GM21515 (cell line): ENCODE measurements around the gene SYNPO2L.
"Not testable (repeated sequence)": the region's sequence is repeated elsewhere in the genome, so short reads cannot be mapped to it uniquely, and the experiment has no call there.

Experiments
- ATAC-seq: cut with Tn5 transposase; IDR thresholded peaks from one replicate; pipeline ENCODE4 v1.9.1; 2021; ENCODE audit not compliant: unreplicated experiment

SYNPO2L gene

DNA sequence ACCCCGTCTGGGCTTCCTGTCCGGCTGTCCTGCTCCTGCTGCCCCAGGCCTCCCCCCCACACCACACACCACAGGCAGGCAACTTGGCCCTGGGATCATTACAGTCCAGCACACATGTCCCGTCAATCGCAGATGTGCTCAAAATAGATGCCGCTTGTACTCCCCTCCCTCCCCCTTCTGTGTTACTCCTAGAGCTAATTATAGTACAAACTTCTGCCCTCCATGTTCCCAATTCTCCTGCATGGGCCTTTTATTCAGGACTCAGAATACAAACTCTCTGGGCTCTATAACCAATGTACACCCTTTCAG is at the start of gene SYNPO2L:
SYNPO2L (minus strand) TSS at position 40 of the 309 bp plus-strand sequence. CDS start 107 bp downstream, outside the sequence.
- no peak for ATAC-seq

GRCh38 chr10:73703924-73704323 is 48.1 kb upstream of the SYNPO2L start:
- not testable (repeated sequence) for ATAC-seq

DNA sequence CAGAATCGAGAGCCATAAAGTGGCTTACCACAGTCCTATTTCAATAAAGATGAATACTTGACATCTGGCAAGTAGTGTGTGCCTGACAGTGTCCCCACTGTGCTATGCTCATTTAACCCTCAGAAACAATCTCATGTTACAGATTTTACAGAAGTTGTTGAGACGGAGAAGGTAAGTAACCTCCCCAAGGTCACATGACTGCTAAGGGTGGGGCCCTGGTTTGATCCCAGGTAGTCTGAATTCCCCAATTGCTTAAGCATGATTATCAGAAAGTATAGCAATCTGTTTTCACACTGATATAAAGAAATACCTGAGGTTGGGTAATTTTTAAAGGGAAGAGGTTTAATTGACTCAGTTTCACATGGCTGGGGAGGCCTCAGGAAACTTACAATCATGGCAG is 43.0 kb upstream of the SYNPO2L start:
- not testable (repeated sequence) for ATAC-seq

DNA sequence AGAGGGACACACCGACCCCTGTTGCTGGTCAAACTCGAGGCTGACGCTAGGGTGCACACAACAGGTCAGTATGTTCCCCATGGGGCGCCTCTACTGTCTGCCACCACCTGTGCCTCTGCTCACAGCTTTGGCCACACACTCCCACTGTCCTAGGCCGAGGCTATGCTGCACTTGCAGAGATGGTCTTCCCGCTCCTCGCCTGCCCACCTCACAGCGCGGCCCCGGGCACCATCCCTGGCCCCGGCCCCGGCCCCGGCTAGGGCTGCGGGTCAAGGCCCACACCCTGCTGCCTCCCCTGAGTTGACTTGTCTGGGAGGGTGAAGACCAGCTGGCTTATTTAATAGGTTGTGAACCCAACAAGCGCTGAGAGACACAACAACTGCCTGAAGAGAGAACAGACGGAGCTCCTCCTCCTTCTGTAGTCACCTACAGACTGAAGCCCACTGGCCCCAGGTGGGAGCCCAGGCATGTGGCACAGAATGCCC is 41.9 kb upstream of the SYNPO2L start, which contains the start of gene AGAP5:
AGAP5 (minus strand) TSS at position 435 of the 485 bp plus-strand sequence; CDS start at position 81, 354 bp downstream.
- not testable (repeated sequence) for ATAC-seq

- not testable (repeated sequence) for ATAC-seq
Observed at GRCh38 chr10:73695302-73695701, 39.5 kb upstream of the SYNPO2L start.

GRCh38 chr10:73690755-73691154 is 34.9 kb upstream of the SYNPO2L start:
- ATAC-seq: not testable (repeated sequence)

DNA sequence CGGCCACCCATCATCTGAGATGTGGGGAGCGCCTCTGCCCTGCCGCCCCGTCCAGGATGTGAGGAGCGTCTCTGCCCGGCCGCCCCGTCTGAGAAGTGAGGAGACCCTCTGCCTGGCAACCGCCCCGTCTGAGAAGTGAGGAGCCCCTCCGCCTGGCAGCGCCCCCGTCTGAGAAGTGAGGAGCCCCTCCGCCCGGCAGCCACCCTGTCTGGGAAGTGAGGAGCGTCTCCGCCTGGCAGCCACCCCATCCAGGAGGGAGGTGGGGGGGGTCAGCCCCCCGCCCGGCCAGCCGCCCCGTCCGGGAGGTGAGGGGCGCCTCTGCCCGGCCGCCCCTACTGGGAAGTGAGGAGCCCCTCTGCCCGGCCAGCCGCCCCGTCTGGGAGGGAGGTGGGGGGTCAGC is 33.8 kb upstream of the SYNPO2L start:
- not testable (repeated sequence) for ATAC-seq

GRCh38 chr10:73687641-73688040 is 31.8 kb upstream of the SYNPO2L start:
- ATAC-seq: not testable (repeated sequence)

GRCh38 chr10:73674546-73674945 is 18.7 kb upstream of the SYNPO2L start:
- not testable (repeated sequence) for ATAC-seq

DNA sequence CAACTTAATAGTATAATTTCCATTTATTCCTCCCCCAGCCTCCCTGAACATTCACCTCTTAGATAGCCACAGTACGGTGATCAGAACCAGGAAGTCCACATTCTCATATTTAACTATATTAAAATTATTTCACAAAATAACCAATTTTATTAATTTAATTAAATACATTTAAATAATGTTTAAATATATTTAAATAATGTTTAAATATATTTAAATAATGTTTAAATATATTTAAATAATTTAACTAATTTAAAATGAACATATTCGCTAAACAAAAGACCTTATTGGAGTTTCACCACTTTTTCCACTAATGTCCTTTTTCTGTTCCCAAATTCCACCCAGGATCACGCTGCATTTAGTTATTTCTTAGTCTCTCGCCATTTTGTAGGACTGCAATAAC is 12.5 kb upstream of the SYNPO2L start:
- ATAC-seq: not testable (repeated sequence)

DNA sequence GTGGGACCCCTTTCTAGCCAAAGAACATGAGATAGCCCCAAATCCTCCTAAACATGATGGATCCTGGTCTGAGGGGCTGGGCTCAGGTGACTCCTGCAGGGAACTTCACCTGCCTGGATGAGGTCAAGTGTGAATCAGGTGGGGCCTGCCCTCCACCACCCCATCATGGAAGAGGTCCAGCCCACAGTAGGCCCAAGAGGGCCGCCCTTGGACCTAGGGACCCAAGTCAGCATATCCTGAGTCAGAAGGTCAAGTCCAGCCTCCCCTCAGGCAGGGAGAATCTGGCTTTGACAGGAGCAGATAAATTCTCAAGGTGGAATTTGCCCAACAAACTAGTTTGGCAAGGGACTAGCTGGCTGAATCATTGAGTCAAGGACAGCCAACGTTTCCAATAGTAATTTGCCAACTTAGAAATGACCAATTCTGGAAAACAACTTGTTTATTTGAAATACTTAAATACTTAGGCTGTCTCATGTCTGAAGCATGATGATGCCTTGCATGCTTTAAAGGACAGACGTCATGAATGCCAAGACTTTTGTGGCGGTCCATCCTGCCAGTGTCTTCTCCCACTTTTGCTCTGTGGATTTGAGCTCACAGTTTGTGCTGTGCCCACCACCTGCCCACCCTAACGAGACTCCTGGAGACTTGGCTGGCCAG is 10.5 kb upstream of the SYNPO2L start:
- not testable (repeated sequence) for ATAC-seq

DNA sequence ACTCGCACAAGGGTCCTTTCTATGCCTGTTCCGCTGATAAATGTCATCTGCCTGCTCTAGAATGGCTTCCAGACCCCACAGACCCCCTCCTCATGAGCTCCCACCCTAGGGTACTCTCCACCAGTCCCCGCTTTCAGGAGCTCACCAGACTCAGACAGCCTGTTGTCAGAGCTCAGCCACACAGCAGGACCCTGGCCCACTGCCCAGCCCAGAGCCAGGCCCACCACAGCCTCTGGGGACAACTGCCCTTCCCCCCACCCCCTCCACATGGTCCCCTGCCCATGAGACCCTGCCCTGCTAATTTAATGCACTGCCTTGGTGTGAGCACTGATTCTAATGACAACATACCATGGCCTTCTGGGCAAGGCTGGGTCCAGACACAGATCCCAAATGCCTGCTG is 9.8 kb upstream of the SYNPO2L start:
- ATAC-seq: not testable (repeated sequence)

DNA sequence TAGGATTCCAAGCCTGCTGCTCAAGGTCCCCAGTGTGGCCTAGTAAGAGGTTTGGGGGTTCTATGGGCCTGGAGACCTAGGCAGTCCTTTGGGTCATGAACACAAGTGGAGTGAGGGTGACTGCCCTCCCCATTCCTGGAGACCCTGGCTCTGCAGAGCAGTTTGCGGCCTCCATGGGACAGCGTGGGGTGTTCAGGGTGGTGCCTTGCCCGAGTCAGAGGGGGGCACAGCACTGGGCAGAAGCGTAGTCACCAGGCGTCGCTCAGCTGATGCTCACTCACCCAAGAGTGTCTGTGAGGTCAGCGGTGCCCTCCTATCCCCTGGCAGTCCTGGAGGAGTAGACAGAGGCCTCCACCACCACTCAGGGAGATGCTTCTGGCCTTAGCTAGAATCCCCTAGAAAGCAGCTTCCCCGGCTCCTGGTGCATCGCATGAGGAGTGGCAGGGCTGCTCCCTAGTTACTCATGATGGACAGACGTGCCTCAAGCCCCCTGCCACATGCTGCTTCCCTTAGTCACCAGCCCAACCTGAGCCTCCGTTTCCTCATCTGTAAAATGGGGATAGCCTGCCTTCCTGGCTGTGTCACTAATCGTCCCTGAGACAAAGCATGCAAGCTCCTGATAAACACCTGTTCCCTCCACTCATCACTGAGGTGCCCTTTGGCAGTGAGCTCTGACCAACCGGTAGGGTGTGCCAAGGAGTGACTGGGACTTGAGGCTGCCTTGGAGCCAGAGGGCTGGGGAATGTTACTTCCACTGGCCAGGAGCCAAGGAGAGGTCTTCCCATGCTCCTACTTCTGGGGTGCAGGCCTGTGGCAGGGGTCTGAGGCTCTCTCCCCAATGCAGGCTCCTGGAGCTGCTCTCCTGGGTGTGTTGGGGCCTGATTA is 8.6 kb upstream of the SYNPO2L start:
- not testable (repeated sequence) for ATAC-seq

DNA sequence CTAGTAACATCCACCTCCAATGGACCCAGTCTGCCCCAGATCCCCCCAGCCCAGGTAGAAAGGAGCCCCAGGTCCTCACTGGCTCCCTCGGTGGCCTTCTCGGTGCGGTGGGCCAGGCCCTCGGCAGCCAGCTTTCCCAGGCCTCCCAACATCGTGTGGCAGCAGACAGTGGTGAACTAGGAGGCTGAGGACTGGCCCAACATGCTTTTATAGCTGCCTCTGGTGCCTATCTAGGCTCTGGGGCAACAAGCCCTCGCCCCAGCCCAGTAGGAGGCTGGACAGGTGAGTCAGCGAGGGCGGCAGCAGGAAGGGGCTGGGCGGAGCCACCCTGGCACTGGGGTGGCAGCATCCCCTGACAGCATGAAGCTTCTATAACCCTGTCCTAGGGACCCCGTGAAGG is 7.8 kb upstream of the SYNPO2L start:
- not testable (repeated sequence) for ATAC-seq

- not testable (repeated sequence) for ATAC-seq
Observed at GRCh38 chr10:73662705-73663104, 6.9 kb upstream of the SYNPO2L start.

DNA sequence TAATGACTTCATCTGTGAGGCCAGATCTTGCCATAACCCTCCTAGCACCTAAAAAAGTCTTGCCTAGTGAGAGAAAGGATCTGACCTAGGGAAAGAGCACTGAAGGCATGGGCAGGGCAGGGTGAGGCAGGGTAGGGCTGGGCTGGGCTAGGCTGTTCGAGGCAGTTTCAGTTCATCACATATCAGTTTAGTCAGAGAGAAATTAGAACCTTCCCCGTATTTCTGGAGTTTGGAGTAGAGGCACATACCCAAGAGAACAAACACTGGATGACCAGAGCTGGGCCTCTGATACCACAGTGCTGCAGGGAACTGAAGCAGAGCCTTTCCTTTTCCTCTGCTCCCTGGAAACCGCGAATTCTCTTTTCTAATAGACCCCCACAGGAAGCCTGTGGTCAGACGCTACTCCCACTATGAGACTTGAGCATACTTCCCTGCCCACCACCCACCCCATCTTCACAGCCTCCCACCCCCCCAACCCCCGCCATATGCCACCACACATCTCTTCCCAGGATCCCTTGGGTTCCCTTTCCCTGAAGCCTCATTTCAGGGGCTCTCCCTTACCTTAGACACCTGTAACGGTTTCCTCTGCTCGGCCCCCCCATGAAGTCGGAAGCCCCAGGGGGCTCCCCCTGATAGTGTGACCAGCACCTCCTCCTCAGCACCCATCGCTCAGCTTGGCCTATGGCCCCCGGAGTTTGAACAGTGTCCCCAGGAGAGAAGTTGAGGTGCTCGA is 406 bp downstream of the SYNPO2L start:
- ATAC-seq: no peak

- ATAC-seq: no peak
Observed at GRCh38 chr10:73653701-73654100, 2.1 kb downstream of the SYNPO2L start.

GRCh38 chr10:73653195-73653594 is 2.6 kb downstream of the SYNPO2L start:
- no peak for ATAC-seq

- no peak for ATAC-seq
Observed at GRCh38 chr10:73650537-73651331, 5.1 kb downstream of the SYNPO2L start.

DNA sequence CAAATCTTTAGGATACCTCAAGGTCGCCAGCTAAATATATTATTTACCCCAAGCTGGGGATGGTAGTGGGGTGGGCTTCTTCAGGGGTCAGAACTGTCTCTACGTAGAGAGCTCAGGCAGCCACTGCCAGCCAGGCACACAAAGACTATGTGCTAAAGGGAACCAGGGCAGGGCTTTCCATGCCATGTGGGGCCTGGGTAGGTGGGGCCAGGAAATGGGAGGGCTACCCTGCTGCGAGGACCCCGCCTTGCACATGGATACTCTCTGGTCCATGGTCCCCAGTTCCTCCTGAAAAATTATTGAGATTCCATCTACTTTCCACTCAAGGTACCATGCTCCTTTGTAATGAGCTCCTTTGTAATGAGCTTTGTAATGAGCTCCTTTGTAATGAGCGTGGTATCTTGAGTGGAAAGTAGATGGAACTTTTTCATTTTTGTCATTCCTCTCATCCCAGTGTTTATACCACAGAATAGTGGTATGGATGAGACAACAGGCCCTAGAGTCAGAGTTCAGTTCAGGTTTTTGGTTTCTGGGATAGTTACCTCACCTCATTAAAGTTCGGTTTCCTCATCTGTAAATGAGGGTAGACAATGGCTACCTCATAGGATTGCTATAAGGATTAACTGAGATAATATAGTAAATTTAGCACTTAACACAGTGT is 5.8 kb downstream of the SYNPO2L start:
- no peak for ATAC-seq
